Spleen (tissue), 7 donors: ENCODE results near the gene RELB.

Source experiments
- CTCF ChIP-seq, 11 experiments: fragments of 200-600 bp in 7 of 11; fragments of 450-650 bp in 4 of 11; sonication (generic) in 4 of 11; IDR thresholded peaks in 8 of 11; conservative IDR thresholded peaks in 3 of 11; 1 replicate in 7 of 11; 2 replicates in 4 of 11; pipeline versions ENCODE4 v1.4.0 to v1.8.0; 2016 to 2021; ENCODE audit warnings: antibody characterized with exemption in 11 of 11, inconsistent platforms in 4 of 11, mild to moderate bottlenecking in 1 of 11
- POLR2A ChIP-seq, 3 donors: fragments of 450-650 bp; IDR thresholded peaks; one replicate each; pipeline ENCODE4 v1.5.1; 2017; ENCODE audit warnings: antibody characterized with exemption in 3 of 3, mild to moderate bottlenecking in 1 of 3
- donor health status: DM: no; HTN: no; CAD: no; lungs with moderate emphysema.
- donor health status: DM: no; HTN: no; CAD: no.
- donor health status: DM: no; HTN: no; CAD: no.

- TF ChIP-seq CTCF (IDR thresholded peaks at IDR 0.05 in 8 of 11, conservative IDR thresholded peaks at IDR 0.05 in 3 of 11) (no peak), POLR2A (IDR thresholded peaks at IDR 0.05) (no peak)
Measured at GRCh38 chr19:45058622-45059159, 57.4 kb downstream of the RELB start.
